ENCODE measurements around the gene CHST7.
A peak's percentile ranks its signal among the peaks of the same experiment; 100 is the strongest.

The CHST7 gene

DNA sequence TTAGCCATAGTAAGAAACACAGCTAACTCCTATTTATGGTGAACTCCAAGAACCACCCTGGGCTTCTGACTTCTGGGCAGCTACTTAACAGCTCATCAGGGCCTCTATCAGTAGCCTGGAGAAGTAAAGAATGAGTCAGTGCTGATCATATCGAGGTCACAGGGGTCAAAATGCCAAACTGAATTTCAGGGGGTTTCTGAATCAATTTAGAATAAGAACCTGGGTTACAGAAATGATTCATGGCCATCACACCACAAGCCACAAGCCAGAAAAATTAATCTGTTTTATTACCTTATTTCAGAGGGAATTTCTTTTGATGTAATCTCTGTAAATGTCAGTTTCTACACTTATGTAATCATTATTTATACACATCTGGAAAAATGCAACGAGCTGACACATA, 64.4 kb downstream of the CHST7 start:
- H3K36me3 Mint-ChIP-seq (ENCODE audit: low read depth): peaks cover 10% of the 10 kb centered on the region
- H3K9me3 Mint-ChIP-seq: no peaks in the 10 kb centered on the region
- DNase-seq: no peak
- peaks cover 36% of the 10 kb centered on the region for H3K27me3 Mint-ChIP-seq
- H3K4me1 Mint-ChIP-seq (ENCODE audit: low read depth): peaks cover 41% of the 10 kb centered on the region
- no peak overlapping the region for H3K4me3 Mint-ChIP-seq
- H3K27ac Mint-ChIP-seq: no peak overlapping the region

DNA sequence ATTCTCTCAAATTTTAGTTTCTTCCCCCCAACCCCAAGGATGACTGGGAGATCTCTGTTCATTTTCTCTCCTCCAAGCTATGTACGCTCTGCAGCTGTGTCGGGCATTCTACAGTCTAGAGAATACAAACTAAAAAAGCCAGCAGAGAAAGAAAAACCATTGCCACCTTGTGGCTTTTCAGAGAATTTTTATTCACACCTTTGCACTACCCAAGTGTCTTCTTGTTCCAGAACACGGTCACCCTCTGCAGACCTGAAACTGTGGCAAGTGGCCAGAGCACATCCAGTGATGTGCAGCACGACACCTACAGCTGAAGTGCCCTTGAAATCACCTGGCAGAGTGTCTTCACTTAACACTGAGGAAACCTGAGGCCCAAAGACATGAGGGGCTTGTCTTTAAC, 68.6 kb downstream of the CHST7 start:
- peak; percentile 34 for DNase-seq
- H3K9me3 Mint-ChIP-seq: no peaks in the 10 kb centered on the region
- peaks cover 30% of the 10 kb centered on the region for H3K27me3 Mint-ChIP-seq
- H3K36me3 Mint-ChIP-seq (ENCODE audit: low read depth): peaks cover 10% of the 10 kb centered on the region
- H3K4me1 Mint-ChIP-seq (ENCODE audit: low read depth): peaks cover 24% of the 10 kb centered on the region
- H3K4me3 Mint-ChIP-seq: no peak overlapping the region
- H3K27ac Mint-ChIP-seq: no peak overlapping the region

DNA sequence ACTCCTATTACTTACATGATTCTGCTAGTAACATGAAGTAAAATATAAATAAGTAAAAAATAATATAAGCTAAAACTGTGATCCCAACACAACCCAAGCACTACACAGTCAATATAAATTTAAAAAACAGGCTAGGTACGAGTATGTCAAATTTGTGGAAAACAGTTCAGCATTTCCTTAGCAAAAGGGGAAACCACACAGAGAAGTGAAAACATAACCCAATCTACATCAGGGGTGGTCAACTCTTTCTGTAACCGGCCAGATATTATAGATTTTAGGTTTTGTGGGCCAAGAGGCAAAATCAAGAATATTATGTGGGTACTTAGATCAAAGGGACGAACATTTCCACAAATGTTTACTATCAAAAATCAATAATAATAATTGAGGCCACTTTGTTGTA, 70.1 kb downstream of the CHST7 start:
- Mint-ChIP-seq H3K27ac (no peak overlapping the region), H3K4me3 (no peak overlapping the region), H3K27me3 (peaks cover 35% of the 10 kb centered on the region), H3K9me3 (no peaks in the 10 kb centered on the region), H3K36me3 (ENCODE audit: low read depth) (peaks cover 7% of the 10 kb centered on the region), H3K4me1 (ENCODE audit: low read depth) (peaks cover 11% of the 10 kb centered on the region)
- no peak for DNase-seq

DNA sequence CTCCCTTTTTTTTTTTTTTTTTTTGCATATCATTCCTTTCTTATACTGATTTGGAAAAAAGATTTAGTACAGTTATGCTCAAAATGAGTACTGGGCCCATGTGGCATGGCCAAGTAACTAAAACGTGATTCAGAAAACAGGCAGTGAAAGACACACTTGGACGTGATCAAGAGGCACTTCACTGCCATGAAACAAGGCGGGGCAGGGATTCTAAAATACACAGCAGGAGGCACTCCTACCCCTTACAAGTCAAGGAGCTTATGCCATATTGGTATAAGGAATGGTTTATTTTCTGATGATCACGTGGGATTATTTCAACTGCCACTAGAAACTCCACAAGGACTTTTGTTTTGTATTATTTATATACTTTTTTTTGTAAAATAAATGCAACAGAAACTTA, 72.0 kb downstream of the CHST7 start:
- no peaks in the 10 kb centered on the region for H3K9me3 Mint-ChIP-seq
- peaks cover 9% of the 10 kb centered on the region for H3K4me1 Mint-ChIP-seq (ENCODE audit: low read depth)
- H3K27me3 Mint-ChIP-seq: peaks cover 40% of the 10 kb centered on the region
- peaks cover 9% of the 10 kb centered on the region for H3K36me3 Mint-ChIP-seq (ENCODE audit: low read depth)
- no peak for DNase-seq
- H3K27ac Mint-ChIP-seq: no peak overlapping the region
- H3K4me3 Mint-ChIP-seq: no peak overlapping the region

DNA sequence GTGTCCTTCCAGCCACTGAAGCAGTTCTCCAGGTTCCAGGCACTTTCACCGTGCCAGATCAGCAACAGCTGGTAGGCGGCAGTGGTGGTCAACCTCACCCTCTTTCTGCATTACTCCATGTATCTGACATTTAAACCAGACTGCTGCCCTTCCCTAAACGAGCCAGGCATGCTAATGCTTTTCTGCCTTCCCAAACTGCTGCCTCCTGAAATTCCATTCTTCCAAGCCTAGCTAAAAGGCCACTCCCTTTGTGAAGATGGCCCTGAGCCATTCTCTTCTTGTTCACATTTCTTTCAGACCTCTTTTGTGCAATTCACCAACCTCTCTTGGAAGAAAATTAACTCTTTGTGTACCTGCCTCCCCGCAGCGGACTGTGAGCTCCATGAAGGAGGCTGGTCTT, 73.7 kb downstream of the CHST7 start:
- H3K27me3 Mint-ChIP-seq: peaks cover 34% of the 10 kb centered on the region
- no peak for DNase-seq
- H3K4me3 Mint-ChIP-seq: no peak overlapping the region
- H3K36me3 Mint-ChIP-seq (ENCODE audit: low read depth): peaks cover 9% of the 10 kb centered on the region
- peaks cover 4% of the 10 kb centered on the region for H3K4me1 Mint-ChIP-seq (ENCODE audit: low read depth)
- no peak overlapping the region for H3K27ac Mint-ChIP-seq
- no peaks in the 10 kb centered on the region for H3K9me3 Mint-ChIP-seq
